CD14-positive monocyte (primary cell): Measurements from ENCODE around the gene TMEM92. TPM values are rescaled to one million over a fixed set of nuclear protein-coding genes. Genes with fewer than 3 reads are reported as not detected.

Experiments
- DNase-seq, 3 donors: peaks; one replicate each; pipeline ENCODE4 v3.0.0-alpha.2; 2011 to 2022
- H2AFZ ChIP-seq: 2 replicates; pipeline ENCODE4 v1.6.0; 2012; ENCODE audit warnings: mild to moderate bottlenecking, low read depth, low read length, inconsistent platforms; ENCODE audit not compliant: insufficient read depth, poor library complexity, severe bottlenecking
- H3K27ac ChIP-seq, 2 donors: 1 replicate in 1 of 2; 2 replicates in 1 of 2; pipeline ENCODE4 v1.5.1; 2012 to 2013; ENCODE audit warnings: low read length in 2 of 2, control low read depth in 1 of 2, inconsistent platforms in 1 of 2, low read depth in 1 of 2, mild to moderate bottlenecking in 1 of 2
- H3K27me3 ChIP-seq, 2 donors: one replicate each; pipeline versions ENCODE4 v1.6.0 to v1.6.1; 2011 to 2013; ENCODE audit warnings: low read length in 2 of 2; ENCODE audit not compliant: control insufficient read depth in 2 of 2, insufficient read depth in 2 of 2
- H3K36me3 ChIP-seq, 2 donors: replicated peaks in 1 of 2; 1 replicate in 1 of 2; 2 replicates in 1 of 2; pipeline versions ENCODE4 v1.5.1 to v1.6.1; 2012 to 2013; ENCODE audit warnings: low read length in 2 of 2, control low read depth in 1 of 2, inconsistent platforms in 1 of 2, mild to moderate bottlenecking in 1 of 2; ENCODE audit not compliant: insufficient read depth in 2 of 2, control insufficient read depth in 1 of 2
- H3K4me1 ChIP-seq, 2 donors: 1 replicate in 1 of 2; 2 replicates in 1 of 2; pipeline versions ENCODE4 v1.5.1 to v1.6.1; 2012 to 2013; ENCODE audit warnings: low read length in 2 of 2, control low read depth in 1 of 2, inconsistent platforms in 1 of 2, mild to moderate bottlenecking in 1 of 2, moderate library complexity in 1 of 2; ENCODE audit not compliant: insufficient read depth in 2 of 2, control insufficient read depth in 1 of 2
- H3K4me2 ChIP-seq: replicated peaks from 2 replicates; pipeline ENCODE3; 2012; ENCODE audit warnings: low read length, moderate library complexity, mild to moderate bottlenecking; ENCODE audit not compliant: poor library complexity, severe bottlenecking; ENCODE audit errors: extremely low read depth
- H3K4me3 ChIP-seq, 3 experiments: fragments of 200-600 bp in 1 of 3; sonication (generic) in 1 of 3; replicated peaks in 1 of 3; 1 replicate in 2 of 3; 2 replicates in 1 of 3; pipeline ENCODE4 v1.5.1; 2011 to 2013; ENCODE audit warnings: low read length in 3 of 3, mild to moderate bottlenecking in 3 of 3, control low read depth in 2 of 3, low read depth in 2 of 3, inconsistent platforms in 1 of 3, moderate library complexity in 1 of 3
- H3K79me2 ChIP-seq: 2 replicates; pipeline ENCODE4 v1.6.0; 2012; ENCODE audit warnings: mild to moderate bottlenecking, control low read depth, inconsistent platforms, low read length, moderate library complexity; ENCODE audit not compliant: insufficient read depth
- H3K9ac ChIP-seq: 2 replicates; pipeline ENCODE4 v1.6.0; 2017; ENCODE audit warnings: low read length, mild to moderate bottlenecking; ENCODE audit not compliant: insufficient read depth, poor library complexity, severe bottlenecking
- H3K9me3 ChIP-seq, 2 donors: replicated peaks in 1 of 2; 1 replicate in 1 of 2; 2 replicates in 1 of 2; pipeline versions ENCODE4 v1.5.1 to v1.6.1; 2012 to 2013; ENCODE audit warnings: low read length in 2 of 2, control low read depth in 1 of 2; ENCODE audit not compliant: control insufficient read depth in 1 of 2, insufficient read depth in 1 of 2
- H4K20me1 ChIP-seq: 2 replicates; pipeline ENCODE4 v1.6.0; 2012; ENCODE audit warnings: mild to moderate bottlenecking, low read length, control low read depth, moderate library complexity; ENCODE audit not compliant: insufficient read depth
- H3K27ac Mint-ChIP-seq, 7 donors: one replicate each; pipeline ENCODE4 v1.8.0; 2020; ENCODE audit warnings: mild to moderate bottlenecking in 7 of 7, mixed read lengths in 7 of 7, moderate library complexity in 6 of 7, inconsistent platforms in 2 of 7
- H3K27me3 Mint-ChIP-seq, 3 donors: one replicate each; pipeline ENCODE4 v1.8.0; 2021 to 2022; ENCODE audit warnings: low read depth in 3 of 3, mild to moderate bottlenecking in 3 of 3, mixed read lengths in 3 of 3, moderate library complexity in 3 of 3, inconsistent platforms in 1 of 3
- H3K36me3 Mint-ChIP-seq, 2 donors: one replicate each; pipeline ENCODE4 v1.8.0; 2020; ENCODE audit warnings: mixed read lengths in 2 of 2, inconsistent platforms in 1 of 2, mild to moderate bottlenecking in 1 of 2
- H3K4me1 Mint-ChIP-seq: one replicate; pipeline ENCODE4 v1.8.0; 2020; ENCODE audit warnings: mild to moderate bottlenecking, mixed read lengths
- H3K4me3 Mint-ChIP-seq, 2 donors: one replicate each; pipeline ENCODE4 v1.8.0; 2020; ENCODE audit warnings: mild to moderate bottlenecking in 2 of 2, mixed read lengths in 2 of 2, moderate library complexity in 1 of 2
- H3K9me3 Mint-ChIP-seq, 7 donors: one replicate each; pipeline ENCODE4 v1.8.0; 2020 to 2022; ENCODE audit warnings: mixed read lengths in 7 of 7, mild to moderate bottlenecking in 6 of 7, moderate library complexity in 6 of 7, inconsistent platforms in 2 of 7
- CTCF ChIP-seq: fragments of 200-600 bp; IDR thresholded peaks from one replicate; pipeline ENCODE4 v1.8.0; 2022; ENCODE audit warnings: antibody characterized with exemption, mild to moderate bottlenecking
- WGBS: methylation state at CpG from one replicate; pipeline ENCODE4 v1.1.5; 2013; ENCODE audit warnings: missing lambda C conversion rate; ENCODE audit not compliant: insufficient coverage; 5-methylcytosine and 5-hydroxymethylcytosine counted together
- intact Hi-C, 2 donors: fragments of 100-400 bp; cut with micrococcal nuclease; formaldehyde crosslinking; loops; one replicate each; pipeline versions ENCODE4 v1.15.0 to v1.15.1; 2023
- polyA plus RNA-seq, 3 donors: library from polyadenylated mRNA; depleted of rRNA in 1 of 3; unstranded in 2 of 3; stranded (reverse) in 1 of 3; fragments of 300-500 nt in 2 of 3; fragments of >200 nt in 1 of 3; fragmentation: Illumina TruSeq in 2 of 3; gene quantifications; 1 replicate in 2 of 3; 2 replicates in 1 of 3; pipeline ENCODE4 v1.2.3, GENCODE V29; 2012 to 2021

The TMEM92 gene
- polyA plus RNA-seq, 3 donors = not detected

GRCh38 chr17:50288306-50288705 is 14.0 kb downstream of the TMEM92 start:
- H4K20me1 ChIP-seq = no peaks in the 10 kb centered on the region
- no peak overlapping the region for H3K4me3 Mint-ChIP-seq
- TF ChIP-seq CTCF = no peak
- H3K4me3 ChIP-seq = no peak overlapping the region
- no peak overlapping the region for H3K4me2 ChIP-seq
- H3K9me3 ChIP-seq = peaks cover 0 to 4% of the 10 kb centered on the region in 2 donors
- WGBS = 97% methylated on average over 4 of the region's 4 CpGs
- H3K36me3 ChIP-seq = no peaks in the 10 kb centered on the region
- H3K4me1 ChIP-seq = peaks cover 56 to 59% of the 10 kb centered on the region in 2 donors
- intact Hi-C loops = no loop called here
- peaks cover under 1 to 7% (median 3%) of the 10 kb centered on the region in 7 donors for H3K9me3 Mint-ChIP-seq
- H3K36me3 Mint-ChIP-seq = peaks cover 5% of the 10 kb centered on the region in 2 donors
- H3K4me1 Mint-ChIP-seq = peaks cover 65% of the 10 kb centered on the region
- H3K27ac Mint-ChIP-seq = peak overlapping the region in 5 of 7 donors; percentile 52 to 95 (median 73)
- no peaks in the 10 kb centered on the region for H3K27me3 ChIP-seq
- H3K27ac ChIP-seq = peak overlapping the region in 1 of 2 donors; percentile 90
- no peak overlapping the region for H3K9ac ChIP-seq
- peaks cover 0 to 5% (median 1%) of the 10 kb centered on the region in 3 donors for H3K27me3 Mint-ChIP-seq
- H3K79me2 ChIP-seq = peaks cover 11% of the 10 kb centered on the region
- DNase-seq = no peak
- H2AFZ ChIP-seq = no peak overlapping the region

- Histone ChIP-seq H3K4me2 (peak overlapping the region; percentile 57), H3K9ac (no peak overlapping the region), H4K20me1 (no peaks in the 10 kb centered on the region), H3K4me1 (peaks cover 49 to 50% of the 10 kb centered on the region in 2 donors), H2AFZ (peak overlapping the region; percentile 67), H3K9me3 (no peaks in the 10 kb centered on the region), H3K27ac (peak overlapping the region in 1 of 2 donors; percentile 90), H3K27me3 (no peaks in the 10 kb centered on the region), H3K4me3 (peak overlapping the region in 1 of 3 experiments; percentile 56), H3K36me3 (no peaks in the 10 kb centered on the region), H3K79me2 (peaks cover 11% of the 10 kb centered on the region)
- no peak for DNase-seq
- no peaks in the 10 kb centered on the region for H3K9me3 Mint-ChIP-seq
- peak overlapping the region; percentile 93 to 98 (median 96) for H3K27ac Mint-ChIP-seq
- peaks cover 55% of the 10 kb centered on the region for H3K4me1 Mint-ChIP-seq
- TF ChIP-seq CTCF = no peak
- peaks cover 0 to 5% (median 1%) of the 10 kb centered on the region in 3 donors for H3K27me3 Mint-ChIP-seq
- peaks cover 2 to 3% of the 10 kb centered on the region in 2 donors for H3K36me3 Mint-ChIP-seq
- peak overlapping the region in 1 of 2 donors; percentile 55 for H3K4me3 Mint-ChIP-seq
- intact Hi-C loops = no loop called here
- no CpG with 5 or more reads among the region's 3 CpGs for WGBS
Measured at GRCh38 chr17:50289278-50289677, 15.0 kb downstream of the TMEM92 start.
